ENCODE measurements around the gene NUDT2.

DNA sequence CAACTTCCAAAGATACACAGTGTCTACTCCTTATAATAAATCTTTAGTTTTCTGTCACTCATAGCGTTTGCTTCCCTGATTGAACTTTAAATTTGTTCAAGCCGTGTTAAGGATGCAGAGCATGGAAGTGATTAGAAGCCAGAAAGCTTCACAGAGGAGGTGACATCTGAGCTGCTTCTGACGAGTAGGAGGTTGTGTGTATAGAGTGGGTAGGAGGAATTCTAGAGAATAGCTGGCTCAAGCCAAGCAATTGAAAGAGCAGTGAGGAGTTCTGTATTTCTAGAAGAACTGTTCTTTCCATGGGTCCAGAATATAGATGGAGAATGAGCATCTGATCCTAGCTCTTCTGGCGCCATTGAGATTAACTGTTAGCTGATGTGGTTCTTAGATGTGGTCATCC, 6.0 kb downstream of the NUDT2 start:
- TF ChIP-seq, protein P1, sequence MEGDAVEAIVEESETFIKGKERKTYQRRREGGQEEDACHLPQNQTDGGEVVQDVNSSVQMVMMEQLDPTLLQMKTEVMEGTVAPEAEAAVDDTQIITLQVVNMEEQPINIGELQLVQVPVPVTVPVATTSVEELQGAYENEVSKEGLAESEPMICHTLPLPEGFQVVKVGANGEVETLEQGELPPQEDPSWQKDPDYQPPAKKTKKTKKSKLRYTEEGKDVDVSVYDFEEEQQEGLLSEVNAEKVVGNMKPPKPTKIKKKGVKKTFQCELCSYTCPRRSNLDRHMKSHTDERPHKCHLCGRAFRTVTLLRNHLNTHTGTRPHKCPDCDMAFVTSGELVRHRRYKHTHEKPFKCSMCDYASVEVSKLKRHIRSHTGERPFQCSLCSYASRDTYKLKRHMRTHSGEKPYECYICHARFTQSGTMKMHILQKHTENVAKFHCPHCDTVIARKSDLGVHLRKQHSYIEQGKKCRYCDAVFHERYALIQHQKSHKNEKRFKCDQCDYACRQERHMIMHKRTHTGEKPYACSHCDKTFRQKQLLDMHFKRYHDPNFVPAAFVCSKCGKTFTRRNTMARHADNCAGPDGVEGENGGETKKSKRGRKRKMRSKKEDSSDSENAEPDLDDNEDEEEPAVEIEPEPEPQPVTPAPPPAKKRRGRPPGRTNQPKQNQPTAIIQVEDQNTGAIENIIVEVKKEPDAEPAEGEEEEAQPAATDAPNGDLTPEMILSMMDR (conservative IDR thresholded peaks at IDR 0.05; ENCODE audit: low read depth, low read length) = no peak
- no peak for TF ChIP-seq EZH2phosphoT487 (IDR thresholded peaks at IDR 0.05; ENCODE audit: borderline replicate concordance, low read length)
